Loucy (cell line): Measurements from ENCODE around the gene SEPHS1.
"Not testable (repeated sequence)": the region's sequence is repeated elsewhere in the genome, so short reads cannot be mapped to it uniquely, and the experiment has no call there.

Experiments used
- CTCF ChIP-seq: fragments of 200-600 bp; sonication (generic); conservative IDR thresholded peaks from 2 replicates; pipeline ENCODE4 v1.5.1; 2014; ENCODE audit warnings: mild to moderate bottlenecking, antibody characterized with exemption, low read length
- EZH2phosphoT487 ChIP-seq: fragments of 200-600 bp; IDR thresholded peaks from 2 replicates; pipeline ENCODE4 v1.6.1; 2018; ENCODE audit warnings: antibody characterized with exemption, mild to moderate bottlenecking, moderate library complexity, borderline replicate concordance

GRCh38 chr10:13282348-13282747 lies 65.7 kb downstream of the SEPHS1 start:
- not testable (repeated sequence) for TF ChIP-seq CTCF, EZH2phosphoT487
